HG03521 (cell line): ENCODE results near the gene THSD7B.

Experiments used
- ATAC-seq: cut with Tn5 transposase; IDR thresholded peaks from one replicate; pipeline ENCODE4 v1.9.1; 2021; ENCODE audit warnings: mild to moderate bottlenecking, moderate library complexity; ENCODE audit not compliant: unreplicated experiment

THSD7B gene

GRCh38 chr2:136818839-136819238 lies 53.5 kb downstream of the THSD7B start:
- ATAC-seq, result no peak

- ATAC-seq, result no peak
Measured at GRCh38 chr2:136823291-136823690, 57.9 kb downstream of the THSD7B start.

- ATAC-seq, result no peak
Measured at GRCh38 chr2:136828162-136828561, 62.8 kb downstream of the THSD7B start.

GRCh38 chr2:136828774-136829173 lies 63.4 kb downstream of the THSD7B start:
- ATAC-seq, result no peak

GRCh38 chr2:136844546-136844945 lies 79.2 kb downstream of the THSD7B start:
- no peak for ATAC-seq

- ATAC-seq, result no peak
Measured at GRCh38 chr2:136858656-136859055, 93.3 kb downstream of the THSD7B start.

GRCh38 chr2:136860443-136860958 lies 95.2 kb downstream of the THSD7B start:
- no peak for ATAC-seq

- no peak for ATAC-seq
Measured at GRCh38 chr2:136863468-136863867, 98.1 kb downstream of the THSD7B start.

GRCh38 chr2:136863874-136864273 lies 98.5 kb downstream of the THSD7B start:
- no peak for ATAC-seq

GRCh38 chr2:136871424-136871823 lies 106.1 kb downstream of the THSD7B start:
- no peak for ATAC-seq

GRCh38 chr2:136874258-136874657 lies 108.9 kb downstream of the THSD7B start:
- no peak for ATAC-seq

GRCh38 chr2:136891100-136891499 lies 125.8 kb downstream of the THSD7B start:
- ATAC-seq, result no peak

- no peak for ATAC-seq
Measured at GRCh38 chr2:136894007-136894634, 128.8 kb downstream of the THSD7B start.

- ATAC-seq, result no peak
Measured at GRCh38 chr2:136901732-136902131, 136.4 kb downstream of the THSD7B start.

GRCh38 chr2:136905779-136906178 lies 140.4 kb downstream of the THSD7B start:
- ATAC-seq, result no peak

GRCh38 chr2:136909777-136910176 lies 144.4 kb downstream of the THSD7B start:
- no peak for ATAC-seq

- ATAC-seq, result no peak
Measured at GRCh38 chr2:136916131-136916530, 150.8 kb downstream of the THSD7B start.

- no peak for ATAC-seq
Measured at GRCh38 chr2:136917411-136917881, 152.1 kb downstream of the THSD7B start.

GRCh38 chr2:136919682-136920081 lies 154.3 kb downstream of the THSD7B start:
- no peak for ATAC-seq

- ATAC-seq, result no peak
Measured at GRCh38 chr2:136920652-136921333, 155.4 kb downstream of the THSD7B start.

- ATAC-seq, result no peak
Measured at GRCh38 chr2:136927156-136927555, 161.8 kb downstream of the THSD7B start.

GRCh38 chr2:136929531-136929930 lies 164.2 kb downstream of the THSD7B start:
- no peak for ATAC-seq
